SK-N-SH treated with all-trans-retinoic acid at 6 μM for 48 hours (cell line): ENCODE results near the gene FBLN5.

Source experiments
- ATAC-seq: fragments of 200-7000 bp; cut with Tn5 transposase; 3 replicates; pipeline ENCODE4 v1.9.1; 2020; ENCODE audit warnings: mild to moderate bottlenecking, moderate library complexity
- ARNTL ChIP-seq: fragments of 450-650 bp; formaldehyde crosslinking; IDR thresholded peaks from 2 replicates; pipeline ENCODE4 v1.5.0; 2020; ENCODE audit warnings: low read depth, mild to moderate bottlenecking, moderate library complexity, borderline replicate concordance
- BACH2 ChIP-seq: fragments of 250-450 bp; sonication (Bioruptor Pico); IDR thresholded peaks from 2 replicates; pipeline ENCODE4 v1.9.0; 2021; ENCODE audit warnings: mild to moderate bottlenecking, borderline replicate concordance
- CREB5 ChIP-seq: fragments of 250-450 bp; sonication (Bioruptor Pico); IDR thresholded peaks from 2 replicates; pipeline ENCODE4 v1.5.1; 2020; ENCODE audit warnings: low read depth, mild to moderate bottlenecking, moderate library complexity
- CSDC2 ChIP-seq: fragments of 250-450 bp; sonication (Bioruptor Pico); IDR thresholded peaks from 2 replicates; pipeline ENCODE4 v1.5.0; 2020; ENCODE audit warnings: mild to moderate bottlenecking, moderate library complexity
- CSRNP3 ChIP-seq: fragments of 250-450 bp; sonication (Bioruptor Pico); IDR thresholded peaks from 2 replicates; pipeline ENCODE4 v1.5.1; 2021; ENCODE audit warnings: mild to moderate bottlenecking, moderate library complexity
- ESRRG ChIP-seq: fragments of 250-450 bp; sonication (Bioruptor Pico); IDR thresholded peaks from 2 replicates; pipeline ENCODE4 v1.6.1; 2021; ENCODE audit warnings: mild to moderate bottlenecking
- GLIS3 ChIP-seq: fragments of 250-450 bp; sonication (Bioruptor Pico); IDR thresholded peaks from 2 replicates; pipeline ENCODE4 v1.5.0; 2020; ENCODE audit warnings: mild to moderate bottlenecking, moderate library complexity
- ISL1 ChIP-seq: fragments of 250-450 bp; sonication (Bioruptor Pico); IDR thresholded peaks from 2 replicates; pipeline ENCODE4 v2.1.2; 2022; ENCODE audit warnings: mild to moderate bottlenecking, moderate library complexity
- OSR1 ChIP-seq: fragments of 250-450 bp; sonication (Bioruptor Pico); IDR thresholded peaks from 2 replicates; pipeline ENCODE4 v1.8.0; 2022; ENCODE audit warnings: moderate library complexity, mild to moderate bottlenecking, inconsistent platforms
- POU6F1 ChIP-seq: fragments of 250-450 bp; sonication (Bioruptor Pico); IDR thresholded peaks from 2 replicates; pipeline ENCODE4 v1.8.0; 2021; ENCODE audit warnings: low read depth, mild to moderate bottlenecking, moderate library complexity, borderline replicate concordance
- PPARA ChIP-seq: fragments of 250-450 bp; sonication (Bioruptor Pico); IDR thresholded peaks from 2 replicates; pipeline ENCODE4 v1.5.0; 2020; ENCODE audit warnings: mild to moderate bottlenecking, borderline replicate concordance
- RARB ChIP-seq: fragments of 250-450 bp; sonication (Bioruptor Pico); IDR thresholded peaks from 2 replicates; pipeline ENCODE4 v1.8.0; 2021; ENCODE audit warnings: mild to moderate bottlenecking, moderate library complexity
- SNAI2 ChIP-seq: fragments of 250-450 bp; sonication (Bioruptor Pico); IDR thresholded peaks from 2 replicates; pipeline ENCODE4 v1.5.0; 2020; ENCODE audit warnings: mild to moderate bottlenecking, moderate library complexity
- TCF4 ChIP-seq: fragments of 250-450 bp; sonication (Bioruptor Pico); IDR thresholded peaks from 2 replicates; pipeline ENCODE4 v1.8.0; 2021; ENCODE audit warnings: mild to moderate bottlenecking, moderate library complexity, borderline replicate concordance
- TOX ChIP-seq: fragments of 250-450 bp; sonication (Bioruptor Pico); IDR thresholded peaks from 2 replicates; pipeline ENCODE4 v1.8.0; 2021; ENCODE audit warnings: mild to moderate bottlenecking, moderate library complexity, borderline replicate concordance
- TSHZ2 ChIP-seq: fragments of 250-450 bp; sonication (Bioruptor Pico); IDR thresholded peaks from 2 replicates; pipeline ENCODE4 v1.5.0; 2020; ENCODE audit warnings: mild to moderate bottlenecking, moderate library complexity
- ZC3H10 ChIP-seq: fragments of 250-450 bp; sonication (Bioruptor Pico); IDR thresholded peaks from 2 replicates; pipeline ENCODE4 v1.5.1; 2021; ENCODE audit warnings: mild to moderate bottlenecking, moderate library complexity
- ZFP3 ChIP-seq: fragments of 250-450 bp; sonication (Bioruptor Pico); IDR thresholded peaks from 2 replicates; pipeline ENCODE4 v1.5.0; 2020; ENCODE audit warnings: mild to moderate bottlenecking, moderate library complexity
- ZFP30 ChIP-seq: fragments of 450-650 bp; formaldehyde crosslinking; IDR thresholded peaks from 2 replicates; pipeline ENCODE4 v1.5.0; 2022; ENCODE audit warnings: mild to moderate bottlenecking, moderate library complexity
- ZNF565 ChIP-seq: fragments of 450-650 bp; formaldehyde crosslinking; conservative IDR thresholded peaks from 2 replicates; pipeline ENCODE4 v1.5.0; 2020; ENCODE audit warnings: low read depth, mild to moderate bottlenecking, moderate library complexity
- ZNF70 ChIP-seq: fragments of 450-650 bp; formaldehyde crosslinking; IDR thresholded peaks from 2 replicates; pipeline ENCODE4 v1.5.0; 2020; ENCODE audit warnings: mild to moderate bottlenecking, moderate library complexity

FBLN5 gene

GRCh38 chr14:91854327-91854934, 93.1 kb downstream of the FBLN5 start:
- TF ChIP-seq ESRRG (CRISPR knock-in tag) (no peak), TCF4 (CRISPR knock-in tag) (no peak), ISL1 (CRISPR knock-in tag) (no peak), CSRNP3 (CRISPR knock-in tag) (no peak), ZFP30 (no peak), GLIS3 (CRISPR knock-in tag) (no peak), CSDC2 (no peak), ARNTL (no peak), ZFP3 (no peak), CREB5 (CRISPR knock-in tag) (no peak), TSHZ2 (CRISPR knock-in tag) (no peak), OSR1 (CRISPR knock-in tag) (no peak)
- ATAC-seq = no peak

GRCh38 chr14:91851563-91851962, 95.9 kb downstream of the FBLN5 start:
- ATAC-seq = no peak
- TF ChIP-seq POU6F1 (CRISPR knock-in tag) (no peak), ZNF565 (no peak), TOX (CRISPR knock-in tag) (no peak), RARB (CRISPR knock-in tag) (no peak), ISL1 (CRISPR knock-in tag) (no peak), ARNTL (no peak), CSDC2 (no peak), BACH2 (CRISPR knock-in tag) (no peak), GLIS3 (CRISPR knock-in tag) (no peak), ZNF70 (CRISPR knock-in tag) (no peak), TCF4 (CRISPR knock-in tag) (no peak), ESRRG (CRISPR knock-in tag) (no peak), ZFP3 (no peak), CREB5 (CRISPR knock-in tag) (no peak), ZC3H10 (CRISPR knock-in tag) (no peak), ZFP30 (no peak), CSRNP3 (CRISPR knock-in tag) (no peak)

GRCh38 chr14:91848504-91849001, 98.9 kb downstream of the FBLN5 start:
- ATAC-seq = no peak
- TF ChIP-seq ARNTL (no peak), PPARA (CRISPR knock-in tag) (no peak), RARB (CRISPR knock-in tag) (no peak), POU6F1 (CRISPR knock-in tag) (no peak), OSR1 (CRISPR knock-in tag) (no peak), CREB5 (CRISPR knock-in tag) (no peak), ZC3H10 (CRISPR knock-in tag) (no peak), TOX (CRISPR knock-in tag) (no peak), SNAI2 (CRISPR knock-in tag) (no peak), ZFP30 (no peak)
